Superior temporal gyrus (tissue), 1 donor: ENCODE data around the gene LHPP.

ENCODE experiments used
- DNase-seq: peaks from one replicate; pipeline ENCODE4 v3.0.0-alpha.2; 2016; ENCODE audit errors: extremely low spot score

Gene LHPP

DNA sequence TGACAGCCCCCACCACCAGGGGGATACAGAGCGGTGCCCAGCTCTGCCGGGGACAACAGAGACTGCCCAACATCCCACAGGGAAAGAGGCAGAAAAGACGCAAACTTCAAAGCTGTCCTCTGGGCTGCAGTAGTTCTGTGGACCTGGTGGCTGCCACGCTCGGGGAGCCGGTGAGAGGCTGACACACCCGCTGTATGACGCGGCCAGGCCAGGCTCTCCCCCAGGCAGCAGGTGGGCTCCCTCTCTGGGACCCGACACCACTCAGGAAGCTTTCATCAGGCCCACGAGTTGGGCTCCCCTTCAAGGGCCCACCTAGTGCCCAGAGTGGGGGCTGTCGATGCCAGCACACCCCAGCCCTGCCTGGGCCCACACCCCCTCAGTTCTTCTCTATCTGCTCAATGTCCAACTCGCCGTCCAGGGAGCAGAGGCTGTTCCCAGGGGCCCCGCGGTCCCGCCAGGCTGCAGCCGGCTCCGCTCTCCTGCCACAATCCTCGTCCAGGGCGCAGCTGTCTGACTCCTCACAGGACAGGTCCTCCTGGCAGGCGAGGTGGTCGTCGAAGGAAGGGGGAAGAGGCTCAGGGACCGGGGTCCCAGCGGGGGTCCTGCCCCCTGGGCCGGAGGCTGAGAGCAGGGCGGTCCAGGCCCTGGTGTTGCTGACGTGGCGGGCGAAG, 161.4 kb downstream of the LHPP start:
- DNase-seq = no peak

DNA sequence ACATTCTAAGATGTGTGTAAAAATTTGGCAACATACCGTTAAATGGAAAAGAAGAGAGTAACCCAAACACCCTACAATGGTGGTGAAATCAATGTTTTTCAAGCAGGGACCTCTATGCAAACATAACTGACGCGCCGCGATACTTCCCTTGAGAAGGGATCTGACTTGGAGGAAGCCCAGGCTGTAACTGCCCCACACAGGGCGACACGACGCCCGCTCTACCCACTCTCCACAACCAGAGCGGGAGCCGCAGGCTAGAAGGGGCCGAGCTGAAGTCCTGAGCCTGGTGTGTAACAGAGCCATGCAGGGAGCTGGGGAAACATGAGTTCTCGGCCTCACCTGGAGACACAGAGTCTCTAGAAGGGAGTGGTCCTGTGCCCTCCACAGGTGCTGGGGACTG, 162.4 kb downstream of the LHPP start:
- no peak for DNase-seq

DNA sequence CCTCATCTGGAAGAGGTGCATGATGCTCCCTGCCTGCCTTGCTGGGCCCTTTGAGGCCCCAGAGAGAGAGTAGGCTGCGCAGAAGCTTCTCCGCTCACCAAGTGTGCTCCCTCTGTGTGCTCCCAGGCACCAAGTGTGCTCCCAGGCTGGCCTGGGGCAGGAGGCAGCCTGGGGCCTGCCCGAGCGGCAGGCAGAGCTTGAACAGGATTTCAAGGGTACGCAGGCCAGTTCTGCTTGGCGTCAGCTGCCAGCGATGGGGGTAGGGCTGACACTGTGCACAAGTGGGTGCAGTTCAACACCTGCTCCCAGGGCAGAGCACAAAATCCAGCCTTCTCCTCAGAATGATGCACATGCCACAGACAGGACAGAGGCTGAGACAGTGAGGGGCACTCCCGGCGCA, 162.8 kb downstream of the LHPP start:
- no peak for DNase-seq

DNA sequence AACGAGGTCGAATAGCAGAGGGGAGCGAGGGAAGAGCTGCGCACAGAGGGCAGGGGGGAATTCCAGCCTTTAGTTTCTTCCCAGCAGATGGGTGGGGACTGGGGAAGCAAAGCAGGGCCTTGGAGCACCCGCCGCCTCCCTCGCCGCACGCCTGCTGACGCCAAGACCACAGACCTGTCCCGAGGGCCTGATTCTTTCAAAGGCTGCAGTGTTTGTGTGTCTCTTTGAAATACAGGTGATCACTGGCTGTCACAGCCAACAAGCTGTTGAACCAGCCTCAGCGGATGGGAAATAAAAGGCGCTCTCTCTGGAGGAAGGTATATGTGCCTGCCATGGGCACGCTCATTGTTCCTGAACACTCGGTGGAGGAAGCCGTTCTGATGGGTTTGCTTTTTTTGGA, 163.3 kb downstream of the LHPP start:
- DNase-seq = no peak

DNA sequence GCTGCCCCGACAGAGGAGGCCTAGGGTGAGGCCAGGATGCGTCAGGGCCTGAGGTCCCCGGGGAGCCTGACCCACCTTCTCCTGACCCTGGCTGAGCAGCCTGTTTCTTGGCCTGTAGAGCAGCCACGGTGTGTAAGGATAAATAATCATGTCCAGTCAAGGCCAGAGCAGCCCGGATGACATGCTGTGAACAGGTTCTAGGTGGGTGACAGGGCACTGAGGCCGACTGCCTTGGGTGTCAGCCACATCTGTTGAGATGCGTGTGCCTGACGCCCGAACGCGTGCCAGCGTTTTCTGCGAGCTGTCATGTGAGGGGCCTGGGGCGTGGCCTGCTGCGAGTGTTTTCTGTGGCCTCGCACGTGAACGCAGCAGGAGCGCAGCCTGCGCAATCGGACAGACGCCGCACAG, 164.2 kb downstream of the LHPP start:
- no peak for DNase-seq

DNA sequence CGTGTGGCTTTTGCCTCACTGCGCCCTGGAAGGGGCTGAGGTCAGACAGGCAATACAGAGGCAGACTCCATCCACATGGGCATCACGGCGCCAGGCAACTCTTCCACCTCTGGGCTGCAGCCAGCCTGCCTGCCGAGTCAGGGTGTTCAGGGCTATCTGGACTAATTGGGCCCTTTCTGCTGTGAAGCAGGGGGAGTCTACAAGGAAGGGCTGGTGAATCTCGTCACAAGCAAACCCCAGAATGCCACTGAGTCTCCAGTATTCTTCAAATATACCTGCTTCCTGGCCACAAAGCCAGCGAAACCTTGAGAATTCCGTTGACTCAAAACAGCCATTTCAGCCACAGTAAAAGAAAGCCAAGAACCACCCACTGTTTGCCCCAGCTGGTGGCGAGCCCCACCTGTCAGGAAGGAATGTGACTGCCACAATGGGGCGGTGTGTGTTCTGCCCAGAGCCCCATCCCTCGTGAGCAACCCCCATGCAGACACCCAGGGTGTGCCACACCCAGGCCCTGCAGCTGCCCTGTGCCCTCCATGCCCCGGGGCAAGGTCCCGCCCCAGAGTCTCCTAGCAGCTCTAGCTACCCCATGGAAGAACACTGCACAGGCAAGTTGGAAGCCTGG, 165.2 kb downstream of the LHPP start:
- DNase-seq = no peak

DNA sequence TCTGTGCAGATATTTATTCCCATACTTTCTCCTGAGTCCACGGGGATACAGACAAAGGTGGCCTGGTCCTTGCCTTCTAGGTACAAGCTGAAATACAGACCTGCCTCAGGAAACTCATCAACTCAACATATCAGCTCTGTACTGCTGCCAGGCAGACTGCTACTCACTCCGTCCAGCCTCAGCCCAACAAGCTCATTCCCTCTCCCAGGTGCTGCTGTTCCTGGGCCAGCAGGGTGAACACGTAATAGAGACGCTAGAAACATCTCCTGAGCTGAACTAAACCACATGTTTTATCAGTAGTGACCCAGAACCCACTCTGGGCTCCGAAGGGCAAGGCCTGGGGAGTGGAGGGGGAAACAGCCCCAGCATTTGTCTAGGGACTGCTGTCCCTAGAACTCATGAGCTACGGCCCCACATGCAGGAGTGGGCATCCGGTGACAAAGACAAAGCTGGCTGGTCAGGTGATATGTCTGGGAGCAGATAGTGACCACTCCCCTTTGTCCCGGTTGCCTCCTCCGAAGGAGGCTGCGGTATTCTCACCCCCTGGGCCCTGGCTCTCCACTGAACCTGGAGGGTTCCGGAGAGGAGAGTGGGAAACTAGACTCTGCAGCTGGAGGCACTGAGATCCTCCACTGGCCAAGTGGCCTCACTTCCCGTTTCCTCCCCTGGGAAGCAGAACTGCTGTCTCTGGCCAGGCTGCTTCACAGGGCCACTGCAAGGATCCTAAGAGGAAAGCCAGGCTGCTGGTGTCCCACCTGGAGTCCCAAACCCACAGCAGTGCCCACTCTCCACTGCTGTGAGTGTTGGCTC, 166.4 kb downstream of the LHPP start:
- no peak for DNase-seq

DNA sequence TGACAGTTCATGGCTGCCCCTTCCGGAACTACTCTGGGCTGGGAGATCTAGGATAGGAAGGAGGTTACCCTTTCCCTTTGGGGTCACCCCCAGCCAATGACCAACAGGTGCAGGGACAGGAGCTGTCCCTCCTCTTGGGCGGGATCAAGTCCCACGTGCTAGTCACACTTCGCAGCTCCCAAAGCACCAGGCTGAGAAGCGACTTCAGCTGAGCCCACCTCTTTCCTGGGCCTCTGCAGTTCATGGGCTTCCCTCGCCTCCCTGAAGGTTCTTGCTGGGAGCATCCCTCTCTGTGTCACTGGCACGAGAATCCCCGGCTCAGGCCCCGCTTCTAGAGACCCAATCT, 167.0 kb downstream of the LHPP start:
- DNase-seq = no peak

DNA sequence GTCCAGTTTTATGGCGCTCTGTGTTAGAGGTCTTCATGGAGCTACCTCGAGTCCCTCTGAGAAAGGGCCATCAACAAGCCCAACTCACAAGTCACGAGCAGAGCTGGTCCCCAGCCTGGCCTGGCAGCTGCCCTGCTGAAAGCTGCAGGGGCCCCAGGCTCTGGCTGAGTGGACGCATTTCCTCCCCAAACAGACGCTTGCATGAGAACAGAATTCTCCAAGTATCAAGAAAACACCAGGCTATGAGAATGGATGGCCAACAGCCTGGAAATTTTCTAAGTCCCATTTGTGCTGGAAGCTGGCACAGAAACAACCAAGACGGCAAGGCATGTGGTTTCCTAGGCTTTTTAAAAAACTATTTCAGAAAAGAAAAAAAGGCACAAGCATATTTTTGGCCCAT, 167.8 kb downstream of the LHPP start:
- DNase-seq = peak; percentile 80

DNA sequence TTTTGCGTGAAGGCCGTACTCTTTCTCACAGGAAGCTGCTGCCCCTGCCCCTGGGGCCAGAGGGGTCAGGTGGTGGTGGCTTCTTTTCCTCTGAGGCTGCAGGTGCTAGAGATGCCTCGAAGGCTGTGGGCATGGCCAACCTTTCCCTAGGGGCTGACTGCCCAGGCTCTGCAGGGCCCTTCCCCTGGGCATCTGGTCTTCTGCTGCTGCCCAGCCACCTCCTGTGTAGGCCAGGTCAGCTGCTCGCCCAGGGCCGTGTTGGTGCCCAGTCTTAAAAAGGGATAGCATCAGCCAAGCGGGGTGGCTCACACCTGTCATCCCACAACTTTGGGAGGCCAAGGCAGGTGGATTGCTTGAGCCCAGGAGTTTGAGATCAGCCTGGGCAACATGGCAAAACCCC, 168.2 kb downstream of the LHPP start:
- no peak for DNase-seq

DNA sequence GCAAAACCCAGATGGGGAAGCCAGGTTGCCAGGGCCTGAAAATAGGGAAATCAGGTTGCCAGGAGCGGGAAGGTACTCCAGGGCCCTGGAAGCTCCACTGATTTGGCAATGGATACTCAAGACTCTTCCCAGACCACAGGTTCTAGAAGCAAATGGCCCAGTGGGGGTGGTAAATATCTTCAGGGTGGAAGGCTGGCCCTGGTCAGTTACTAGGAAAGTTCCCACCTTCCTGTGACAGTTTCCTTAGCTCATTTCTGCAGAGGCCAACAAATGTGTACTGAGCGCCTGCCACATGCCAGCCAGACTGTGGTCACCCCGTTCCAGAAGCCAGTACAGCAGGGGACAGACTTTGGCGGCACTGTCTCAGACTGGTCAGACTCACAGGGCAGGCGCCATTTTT, 168.9 kb downstream of the LHPP start:
- no peak for DNase-seq

- no peak for DNase-seq
Observed at GRCh38 chr10:124632064-124632531, 170.5 kb downstream of the LHPP start.

GRCh38 chr10:124632566-124632965, 170.9 kb downstream of the LHPP start:
- no peak for DNase-seq

- no peak for DNase-seq
Observed at GRCh38 chr10:124636271-124636995, 174.8 kb downstream of the LHPP start.

- DNase-seq = no peak
Observed at GRCh38 chr10:124637091-124637700, 175.6 kb downstream of the LHPP start.

- DNase-seq = no peak
Observed at GRCh38 chr10:124637746-124638145, 176.1 kb downstream of the LHPP start.

DNA sequence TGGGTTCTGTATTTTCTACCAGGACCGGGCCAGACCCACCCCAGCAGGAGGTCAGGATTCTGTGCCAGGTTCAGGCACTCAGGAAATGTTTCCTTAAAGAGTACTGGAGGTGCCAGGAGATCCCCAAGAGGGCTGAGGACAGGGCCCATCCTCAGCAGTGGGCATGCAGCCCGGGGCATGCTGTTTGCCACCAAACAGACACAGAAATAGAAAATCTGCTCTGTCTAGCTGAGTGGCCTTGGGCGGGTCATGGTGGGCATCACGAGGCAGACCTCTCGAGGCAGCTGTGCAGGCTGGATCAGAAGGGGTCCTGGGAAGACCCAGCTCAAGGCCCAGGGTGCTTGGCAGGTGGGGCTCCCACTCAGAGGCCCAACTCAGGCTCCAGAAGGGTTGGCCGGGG, 177.6 kb downstream of the LHPP start:
- no peak for DNase-seq

DNA sequence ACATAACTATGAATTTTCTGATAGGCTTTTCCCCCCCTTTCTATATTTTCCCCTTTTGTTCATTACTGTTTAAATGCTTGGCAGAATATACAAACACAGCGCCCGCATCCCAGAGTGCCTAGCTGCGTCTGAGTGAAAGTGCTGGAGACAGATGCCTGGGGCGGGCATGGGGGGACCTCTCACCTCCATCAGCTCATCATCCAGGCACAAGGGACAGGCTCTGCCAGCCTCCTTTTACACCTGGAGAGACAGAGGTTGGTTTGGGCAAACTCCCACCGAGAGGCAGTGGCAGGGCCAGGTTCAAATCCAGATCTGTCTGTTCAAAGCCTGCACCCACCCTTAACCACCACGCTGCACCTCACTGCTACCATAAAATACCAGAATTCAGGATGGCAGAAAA, 178.0 kb downstream of the LHPP start:
- DNase-seq = no peak

DNA sequence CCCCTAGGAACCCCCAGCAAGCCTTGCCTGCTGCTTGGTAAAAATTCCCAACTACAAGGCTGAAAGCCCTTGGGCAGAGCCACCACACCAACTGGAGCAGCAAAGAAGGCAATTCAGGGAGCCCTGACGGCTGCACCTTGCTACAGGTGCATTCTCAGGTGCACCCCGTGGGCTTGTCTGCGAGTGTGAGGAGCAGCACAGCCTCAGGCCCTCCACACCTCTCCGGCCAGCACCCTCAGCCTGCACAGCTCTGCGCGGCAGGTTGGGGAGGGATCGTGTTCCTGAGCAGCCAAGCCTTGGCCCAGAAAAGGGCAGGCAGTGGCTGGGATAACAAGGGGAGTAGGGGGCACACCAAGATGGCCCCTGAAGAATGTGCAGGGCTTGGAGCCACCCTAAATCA, 178.4 kb downstream of the LHPP start:
- DNase-seq = no peak

DNA sequence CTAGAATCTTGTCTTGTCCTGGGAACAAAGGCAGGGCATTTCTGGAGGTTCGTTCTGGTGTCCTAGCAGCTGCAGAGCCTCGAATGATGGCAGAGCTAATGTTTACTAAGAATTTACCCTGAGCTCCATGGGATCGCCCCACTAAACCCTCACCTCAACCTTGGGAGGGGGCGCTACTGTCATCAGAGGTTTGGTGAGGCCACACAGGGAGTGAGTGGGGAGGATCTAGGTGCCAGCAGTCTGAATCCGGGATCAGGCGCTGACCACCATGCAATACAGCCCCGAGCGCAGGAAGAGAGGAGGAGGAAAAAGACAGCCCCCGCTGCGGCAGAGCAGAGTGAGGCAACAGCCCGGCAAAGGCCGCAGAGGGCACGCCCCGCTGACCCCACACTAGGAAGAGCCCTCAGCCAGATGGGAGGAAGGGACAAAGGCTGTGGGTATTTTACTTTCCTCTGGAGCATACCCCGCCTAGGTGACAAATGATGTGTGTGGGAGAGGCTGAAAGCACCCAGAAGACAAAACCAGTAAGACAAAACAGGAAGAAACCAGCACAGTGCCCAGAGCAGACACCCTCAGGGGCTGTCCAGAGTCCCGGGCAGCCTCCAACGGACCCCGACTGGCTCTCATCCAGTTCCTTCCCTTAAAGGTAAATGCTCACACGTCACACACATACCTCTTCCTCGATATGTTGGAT, 179.1 kb downstream of the LHPP start:
- no peak for DNase-seq
